ENCODE measurements around the gene KIF12.

The KIF12 gene

DNA sequence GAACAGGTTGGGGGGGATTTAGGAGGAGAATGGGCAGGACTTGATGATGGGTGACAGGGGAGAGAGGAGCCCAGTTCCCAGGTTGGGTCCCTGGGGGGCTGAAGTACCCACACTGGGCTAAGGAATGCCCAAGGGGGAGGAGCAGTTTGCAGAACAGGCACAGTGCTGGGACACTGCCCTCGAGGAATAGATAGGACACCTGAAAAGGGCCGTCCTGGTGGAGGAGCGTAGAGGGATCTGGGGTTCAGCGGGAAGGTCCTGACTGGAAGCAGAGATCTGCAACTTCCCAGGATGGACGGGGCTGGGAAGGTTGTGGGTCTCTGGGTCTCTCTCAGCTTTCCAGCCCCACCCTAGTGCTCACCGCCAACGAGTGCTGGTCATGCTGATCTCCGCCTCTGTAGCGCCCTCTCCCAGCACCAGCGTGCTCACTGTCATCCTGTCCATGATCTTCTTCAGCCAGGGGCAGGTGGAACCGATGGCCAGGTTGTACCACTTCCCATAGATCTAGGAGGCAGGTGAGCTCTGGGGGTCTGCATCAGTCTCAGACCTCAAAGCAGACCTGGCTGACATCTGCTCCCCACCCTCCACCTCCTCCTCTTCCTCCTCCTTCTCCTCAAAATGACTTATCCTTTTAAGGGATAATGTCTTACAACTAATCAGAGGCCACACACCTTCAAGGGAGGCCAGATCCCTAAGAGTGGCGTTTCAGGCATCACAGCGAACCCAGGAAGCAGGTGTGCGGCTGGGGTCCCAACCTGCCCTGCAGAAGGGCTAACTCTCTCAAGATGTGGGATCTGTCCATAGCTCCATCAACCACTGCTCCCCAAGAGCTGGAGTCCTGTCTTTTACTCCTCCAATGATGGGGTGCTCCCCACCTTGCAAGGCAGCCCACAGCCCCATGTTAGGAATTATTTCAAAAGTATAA is 22.6 kb downstream of the KIF12 start:
- no peaks in the 10 kb centered on the region for H3K27me3 ChIP-seq (ENCODE audit: control insufficient read depth, insufficient read depth, low read length, poor library complexity, severe bottlenecking)
- H3K27ac ChIP-seq (ENCODE audit: insufficient read depth, low read depth, low read length, poor library complexity, severe bottlenecking): no peak overlapping the region
- no peak overlapping the region for H3K4me3 ChIP-seq (ENCODE audit: insufficient read depth, low read depth, low read length)
- H3K36me3 ChIP-seq (ENCODE audit: control insufficient read depth, insufficient read depth, low read length): no peaks in the 10 kb centered on the region
- H3K4me1 ChIP-seq (ENCODE audit: control insufficient read depth, insufficient read depth, low read length): no peaks in the 10 kb centered on the region
- 88 to 90% methylated on average over 14 of the region's 14 CpGs for WGBS, 2 experiments
- no peaks in the 10 kb centered on the region for H3K9me3 ChIP-seq (ENCODE audit: control insufficient read depth, low read length)

- Histone ChIP-seq H3K4me3 (ENCODE audit: insufficient read depth, low read depth, low read length) (no peak overlapping the region), H3K4me1 (ENCODE audit: control insufficient read depth, insufficient read depth, low read length) (no peaks in the 10 kb centered on the region), H3K27ac (ENCODE audit: insufficient read depth, low read depth, low read length, poor library complexity, severe bottlenecking) (no peak overlapping the region), H3K27me3 (ENCODE audit: control insufficient read depth, insufficient read depth, low read length, poor library complexity, severe bottlenecking) (no peaks in the 10 kb centered on the region), H3K9me3 (ENCODE audit: control insufficient read depth, low read length) (no peaks in the 10 kb centered on the region), H3K36me3 (ENCODE audit: control insufficient read depth, insufficient read depth, low read length) (no peaks in the 10 kb centered on the region)
- 84% methylated on average over 4 of the region's 4 CpGs for WGBS, 2 experiments
These were observed 23.5 kb downstream of the KIF12 start for GRCh38 chr9:114075602-114076001.

GRCh38 chr9:114072184-114073140 is 26.6 kb downstream of the KIF12 start:
- H3K36me3 ChIP-seq (ENCODE audit: control insufficient read depth, insufficient read depth, low read length): no peaks in the 10 kb centered on the region
- H3K4me3 ChIP-seq (ENCODE audit: insufficient read depth, low read depth, low read length): no peak overlapping the region
- no peaks in the 10 kb centered on the region for H3K9me3 ChIP-seq (ENCODE audit: control insufficient read depth, low read length)
- no peaks in the 10 kb centered on the region for H3K4me1 ChIP-seq (ENCODE audit: control insufficient read depth, insufficient read depth, low read length)
- no peaks in the 10 kb centered on the region for H3K27me3 ChIP-seq (ENCODE audit: control insufficient read depth, insufficient read depth, low read length, poor library complexity, severe bottlenecking)
- H3K27ac ChIP-seq (ENCODE audit: insufficient read depth, low read depth, low read length, poor library complexity, severe bottlenecking): no peak overlapping the region
- 85 to 88% methylated on average over 14 of the region's 14 CpGs for whole genome bisulfite sequencing, 2 experiments

DNA sequence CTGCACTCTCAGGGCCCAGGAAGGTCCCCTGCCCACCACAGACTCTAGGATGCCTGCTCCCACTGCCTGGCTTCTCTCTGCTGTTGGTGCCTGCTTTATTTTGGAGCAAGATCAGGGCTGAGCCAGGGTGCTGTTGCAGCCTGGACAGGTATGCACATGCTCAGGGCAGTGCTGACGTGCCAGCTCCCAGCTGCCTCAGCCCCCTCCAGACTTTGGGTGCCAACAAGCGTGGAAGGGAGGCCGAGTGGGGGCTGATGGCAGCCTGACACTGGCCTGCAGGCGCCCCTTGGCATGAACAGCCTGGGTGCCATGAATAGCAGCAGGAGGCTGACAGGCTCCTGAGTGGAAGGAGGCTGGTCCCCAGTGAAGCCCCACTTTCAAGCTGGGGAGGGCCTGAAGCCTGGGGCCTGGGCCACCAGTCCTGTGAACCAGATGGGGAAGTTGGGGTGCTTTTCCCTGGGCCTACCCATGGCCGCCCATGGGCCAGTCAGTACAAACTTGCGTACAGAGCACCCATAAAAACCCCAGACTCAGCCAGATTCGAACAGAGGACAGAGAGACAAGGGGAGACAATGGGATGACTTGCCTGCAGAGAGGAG is 27.8 kb downstream of the KIF12 start:
- no peak overlapping the region for H3K4me3 ChIP-seq (ENCODE audit: insufficient read depth, low read depth, low read length)
- no peaks in the 10 kb centered on the region for H3K4me1 ChIP-seq (ENCODE audit: control insufficient read depth, insufficient read depth, low read length)
- no peaks in the 10 kb centered on the region for H3K27me3 ChIP-seq (ENCODE audit: control insufficient read depth, insufficient read depth, low read length, poor library complexity, severe bottlenecking)
- H3K27ac ChIP-seq (ENCODE audit: insufficient read depth, low read depth, low read length, poor library complexity, severe bottlenecking): no peak overlapping the region
- H3K36me3 ChIP-seq (ENCODE audit: control insufficient read depth, insufficient read depth, low read length): no peaks in the 10 kb centered on the region
- 89 to 92% methylated on average over 7 of the region's 7 CpGs for WGBS, 2 experiments
- H3K9me3 ChIP-seq (ENCODE audit: control insufficient read depth, low read length): no peaks in the 10 kb centered on the region

- H3K27me3 ChIP-seq (ENCODE audit: control insufficient read depth, insufficient read depth, low read length, poor library complexity, severe bottlenecking): no peaks in the 10 kb centered on the region
- H3K4me3 ChIP-seq (ENCODE audit: insufficient read depth, low read depth, low read length): no peak overlapping the region
- no peaks in the 10 kb centered on the region for H3K36me3 ChIP-seq (ENCODE audit: control insufficient read depth, insufficient read depth, low read length)
- no peak overlapping the region for H3K27ac ChIP-seq (ENCODE audit: insufficient read depth, low read depth, low read length, poor library complexity, severe bottlenecking)
- no peaks in the 10 kb centered on the region for H3K9me3 ChIP-seq (ENCODE audit: control insufficient read depth, low read length)
- no peaks in the 10 kb centered on the region for H3K4me1 ChIP-seq (ENCODE audit: control insufficient read depth, insufficient read depth, low read length)
- 91 to 93% methylated on average over 17 of the region's 17 CpGs for WGBS, 2 experiments
These were observed 28.6 kb downstream of the KIF12 start for GRCh38 chr9:114070188-114071103.

GRCh38 chr9:114069476-114070187 is 29.5 kb downstream of the KIF12 start:
- H3K27me3 ChIP-seq (ENCODE audit: control insufficient read depth, insufficient read depth, low read length, poor library complexity, severe bottlenecking): no peaks in the 10 kb centered on the region
- no peaks in the 10 kb centered on the region for H3K9me3 ChIP-seq (ENCODE audit: control insufficient read depth, low read length)
- no peak overlapping the region for H3K27ac ChIP-seq (ENCODE audit: insufficient read depth, low read depth, low read length, poor library complexity, severe bottlenecking)
- no peaks in the 10 kb centered on the region for H3K36me3 ChIP-seq (ENCODE audit: control insufficient read depth, insufficient read depth, low read length)
- WGBS, 2 experiments: 87 to 91% methylated on average over 6 to 9 of the region's 9 CpGs
- H3K4me3 ChIP-seq (ENCODE audit: insufficient read depth, low read depth, low read length): no peak overlapping the region
- no peaks in the 10 kb centered on the region for H3K4me1 ChIP-seq (ENCODE audit: control insufficient read depth, insufficient read depth, low read length)

- H3K36me3 ChIP-seq (ENCODE audit: control insufficient read depth, insufficient read depth, low read length): no peaks in the 10 kb centered on the region
- no peaks in the 10 kb centered on the region for H3K27me3 ChIP-seq (ENCODE audit: control insufficient read depth, insufficient read depth, low read length, poor library complexity, severe bottlenecking)
- WGBS, 2 experiments: 90 to 93% methylated on average over 8 of the region's 8 CpGs
- H3K27ac ChIP-seq (ENCODE audit: insufficient read depth, low read depth, low read length, poor library complexity, severe bottlenecking): no peak overlapping the region
- H3K4me3 ChIP-seq (ENCODE audit: insufficient read depth, low read depth, low read length): no peak overlapping the region
- H3K9me3 ChIP-seq (ENCODE audit: control insufficient read depth, low read length): no peaks in the 10 kb centered on the region
- H3K4me1 ChIP-seq (ENCODE audit: control insufficient read depth, insufficient read depth, low read length): no peaks in the 10 kb centered on the region
These were observed 33.8 kb downstream of the KIF12 start for GRCh38 chr9:114065304-114065703.

DNA sequence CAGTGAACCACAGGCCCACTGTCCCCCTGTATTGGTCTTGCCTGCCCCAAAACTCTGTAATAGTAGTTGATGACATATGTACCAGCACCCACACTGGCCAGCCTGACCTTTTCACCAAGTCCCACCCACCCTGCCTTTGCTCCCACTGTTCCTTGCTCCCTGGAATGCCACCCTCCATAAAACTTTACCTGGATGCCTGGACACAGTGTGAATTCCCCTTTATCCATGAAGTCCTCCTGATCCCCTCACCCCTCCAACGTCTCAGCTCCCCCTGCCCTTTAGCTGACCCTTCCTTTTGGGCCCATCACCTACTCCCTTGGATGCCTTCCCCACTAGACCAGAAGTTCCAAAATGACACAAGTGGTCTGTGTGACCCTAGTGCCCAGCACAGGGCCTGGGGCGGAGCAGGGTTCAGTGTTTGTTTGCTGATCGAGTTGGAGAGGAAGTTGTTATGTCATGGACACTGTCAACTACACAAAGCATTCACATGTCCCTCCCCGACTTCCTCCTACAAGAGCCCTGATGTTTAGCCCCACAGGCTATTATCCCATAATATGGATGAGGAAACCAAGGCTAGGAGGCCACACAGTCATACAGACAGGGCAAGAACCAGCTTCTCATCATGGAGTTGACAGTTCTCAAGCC is 37.1 kb downstream of the KIF12 start:
- Histone ChIP-seq H3K9me3 (ENCODE audit: control insufficient read depth, low read length) (no peaks in the 10 kb centered on the region), H3K27me3 (ENCODE audit: control insufficient read depth, insufficient read depth, low read length, poor library complexity, severe bottlenecking) (no peaks in the 10 kb centered on the region), H3K4me3 (ENCODE audit: insufficient read depth, low read depth, low read length) (no peak overlapping the region), H3K27ac (ENCODE audit: insufficient read depth, low read depth, low read length, poor library complexity, severe bottlenecking) (no peak overlapping the region), H3K4me1 (ENCODE audit: control insufficient read depth, insufficient read depth, low read length) (peaks cover 19% of the 10 kb centered on the region), H3K36me3 (ENCODE audit: control insufficient read depth, insufficient read depth, low read length) (no peaks in the 10 kb centered on the region)
- 86 to 92% methylated on average over 2 to 4 of the region's 4 CpGs for WGBS, 2 experiments
